GM12872 (cell line): ENCODE measurements around the gene TM2D1.

Source experiments
- CTCF ChIP-seq: IDR thresholded peaks from 3 replicates; pipeline ENCODE4 v1.5.1; 2011; ENCODE audit warnings: low read depth, mild to moderate bottlenecking, low read length, moderate library complexity; ENCODE audit not compliant: insufficient read depth

Gene TM2D1

GRCh38 chr1:61749574-61749973, 24.6 kb upstream of the TM2D1 start:
- TF ChIP-seq CTCF = no peak

GRCh38 chr1:61748566-61748965, 23.6 kb upstream of the TM2D1 start:
- no peak for TF ChIP-seq CTCF

GRCh38 chr1:61746813-61747212, 21.9 kb upstream of the TM2D1 start:
- no peak for TF ChIP-seq CTCF

- no peak for TF ChIP-seq CTCF
Observed at GRCh38 chr1:61743716-61744580, 19.0 kb upstream of the TM2D1 start.

- no peak for TF ChIP-seq CTCF
Observed at GRCh38 chr1:61743431-61743705, 18.4 kb upstream of the TM2D1 start.

GRCh38 chr1:61742620-61743430, 17.9 kb upstream of the TM2D1 start:
- no peak for TF ChIP-seq CTCF

GRCh38 chr1:61741711-61742619, 17.0 kb upstream of the TM2D1 start, which contains the start of gene PATJ:
PATJ (plus strand) TSS chr1:61742480; CDS start chr1:61762893, 20,413 bp downstream.
- TF ChIP-seq CTCF = no peak
